Measurements from ENCODE around the gene TRMU.

TRMU gene

GRCh38 chr22:46337870-46338269, 2.4 kb downstream of the TRMU start:
- DNase-seq (ENCODE audit: low read depth), result no peak

- DNase-seq (ENCODE audit: low read depth), result no peak
These were observed 3.1 kb downstream of the TRMU start for GRCh38 chr22:46338636-46339035.

- no peak for DNase-seq (ENCODE audit: low read depth)
These were observed 4.4 kb downstream of the TRMU start for GRCh38 chr22:46339956-46340355.

- no peak for DNase-seq (ENCODE audit: low read depth)
These were observed 5.2 kb downstream of the TRMU start for GRCh38 chr22:46340676-46341075.

GRCh38 chr22:46346680-46347405, 11.3 kb downstream of the TRMU start:
- DNase-seq (ENCODE audit: low read depth), result no peak

- no peak for DNase-seq (ENCODE audit: low read depth)
These were observed 12.1 kb downstream of the TRMU start for GRCh38 chr22:46347646-46348045.

- DNase-seq (ENCODE audit: low read depth), result no peak
These were observed 12.7 kb downstream of the TRMU start for GRCh38 chr22:46348099-46348695.

GRCh38 chr22:46349238-46349637, 13.7 kb downstream of the TRMU start:
- DNase-seq (ENCODE audit: low read depth), result no peak

- no peak for DNase-seq (ENCODE audit: low read depth)
These were observed 14.2 kb downstream of the TRMU start for GRCh38 chr22:46349681-46350080.

GRCh38 chr22:46350121-46350520, 14.6 kb downstream of the TRMU start:
- no peak for DNase-seq (ENCODE audit: low read depth)

- DNase-seq (ENCODE audit: low read depth), result no peak
These were observed 15.1 kb downstream of the TRMU start for GRCh38 chr22:46350646-46351045.

- no peak for DNase-seq (ENCODE audit: low read depth)
These were observed 15.7 kb downstream of the TRMU start for GRCh38 chr22:46351131-46351735.

- no peak for DNase-seq (ENCODE audit: low read depth)
These were observed 16.3 kb downstream of the TRMU start for GRCh38 chr22:46351767-46352166.

GRCh38 chr22:46352276-46352675, 16.8 kb downstream of the TRMU start:
- no peak for DNase-seq (ENCODE audit: low read depth)

GRCh38 chr22:46352691-46353386, 17.3 kb downstream of the TRMU start:
- no peak for DNase-seq (ENCODE audit: low read depth)

GRCh38 chr22:46353483-46354105, 18.1 kb downstream of the TRMU start:
- no peak for DNase-seq (ENCODE audit: low read depth)

- DNase-seq (ENCODE audit: low read depth), result no peak
These were observed 18.9 kb downstream of the TRMU start for GRCh38 chr22:46354176-46354992.

- no peak for DNase-seq (ENCODE audit: low read depth)
These were observed 19.4 kb downstream of the TRMU start for GRCh38 chr22:46354993-46355305.

GRCh38 chr22:46355369-46355995, 20.0 kb downstream of the TRMU start:
- no peak for DNase-seq (ENCODE audit: low read depth)

GRCh38 chr22:46355996-46356471, 20.5 kb downstream of the TRMU start:
- no peak for DNase-seq (ENCODE audit: low read depth)

Measured in T-helper 22 cell (primary cell).